Activated naive CD8-positive, alpha-beta T cell treated with anti-CD3 and anti-CD28 coated beads for 36 hours (primary cell): Measurements from ENCODE around the gene PPP3CA. TPM values are rescaled to one million over a fixed set of nuclear protein-coding genes. Genes with fewer than 3 reads are reported as not detected.
"Not testable (repeated sequence)": the region's sequence is repeated elsewhere in the genome, so short reads cannot be mapped to it uniquely, and the experiment has no call there.

Experiments
- DNase-seq: peaks from one replicate; pipeline ENCODE4 v3.0.0; 2021
- H3K27ac Mint-ChIP-seq: one replicate; pipeline ENCODE4 v1.8.0; 2022; ENCODE audit warnings: mild to moderate bottlenecking, moderate library complexity, mixed read lengths
- H3K27me3 Mint-ChIP-seq: one replicate; pipeline ENCODE4 v1.8.0; 2022; ENCODE audit warnings: mild to moderate bottlenecking, mixed read lengths
- H3K36me3 Mint-ChIP-seq: one replicate; pipeline ENCODE4 v1.8.0; 2021; ENCODE audit warnings: mild to moderate bottlenecking, mixed read lengths
- H3K4me1 Mint-ChIP-seq: one replicate; pipeline ENCODE4 v1.8.0; 2021; ENCODE audit warnings: mixed read lengths
- H3K4me3 Mint-ChIP-seq: one replicate; pipeline ENCODE4 v1.8.0; 2022; ENCODE audit warnings: mild to moderate bottlenecking, moderate library complexity, mixed read lengths
- H3K9me3 Mint-ChIP-seq: one replicate; pipeline ENCODE4 v1.8.0; 2022; ENCODE audit warnings: mixed read lengths
- total RNA-seq, 2 experiments: library from RNA; stranded (reverse); gene quantifications; one replicate each; pipeline ENCODE4 v1.2.3, GENCODE V29; 2021

Gene PPP3CA
- total RNA-seq, 2 experiments from 2014 or later, result 14.5 to 16.4 TPM

DNA sequence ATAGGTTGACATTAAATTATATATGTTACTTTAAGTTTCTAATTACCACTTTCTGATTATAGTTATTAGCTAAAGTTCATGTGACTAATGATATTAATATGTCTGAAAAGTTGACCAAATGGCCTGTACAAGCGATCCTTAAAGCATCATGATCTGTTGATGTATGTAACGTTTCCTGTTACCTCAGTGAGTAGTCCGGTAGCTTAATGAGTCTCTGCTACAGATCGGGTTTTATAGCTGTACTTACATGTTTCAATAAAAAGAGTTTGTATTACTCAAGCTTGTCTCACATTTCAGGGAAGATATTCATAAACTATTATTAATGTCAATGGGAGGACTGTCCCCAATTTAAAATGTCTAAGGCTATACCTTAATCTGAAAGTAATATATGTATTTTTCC is 246.3 kb downstream of the PPP3CA start:
- Mint-ChIP-seq H3K4me1 (peaks cover 19% of the 10 kb centered on the region), H3K4me3 (no peak overlapping the region), H3K36me3 (peaks cover 19% of the 10 kb centered on the region), H3K27ac (no peak overlapping the region), H3K9me3 (no peaks in the 10 kb centered on the region), H3K27me3 (no peaks in the 10 kb centered on the region)
- DNase-seq, result no peak

DNA sequence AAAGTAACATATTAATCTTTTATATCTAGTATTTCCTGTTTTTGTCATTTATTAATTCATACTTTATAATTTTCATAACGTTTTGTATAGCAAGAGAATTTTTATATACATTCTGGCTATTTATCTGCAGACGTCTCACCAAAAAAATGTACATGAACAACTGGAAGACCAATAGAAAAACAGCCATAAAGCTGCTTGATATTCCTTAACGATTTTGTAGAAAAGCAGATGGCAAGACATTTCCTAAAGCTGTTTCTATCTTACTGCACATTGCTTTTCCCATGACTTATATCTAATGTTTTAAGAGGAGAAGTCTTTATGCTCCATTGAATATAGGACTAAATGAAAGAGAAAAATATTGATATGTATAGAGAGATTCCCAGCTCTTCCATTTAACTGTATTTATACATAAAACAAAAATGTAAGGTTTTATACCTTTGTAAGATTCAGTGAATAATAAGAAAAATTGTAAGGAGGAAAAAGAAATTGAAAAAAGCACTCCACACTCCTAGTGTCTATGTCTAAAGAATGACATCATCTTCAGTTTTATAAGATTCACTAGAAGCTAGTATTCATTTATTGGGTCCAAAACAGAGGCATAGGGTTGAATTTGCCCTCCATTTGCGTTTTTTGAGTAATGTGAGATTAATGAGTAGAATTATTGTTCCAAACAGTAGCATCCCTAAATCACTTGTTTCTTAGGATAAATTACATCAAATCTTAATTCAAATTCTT is 248.5 kb downstream of the PPP3CA start:
- Mint-ChIP-seq H3K27ac (no peak overlapping the region), H3K4me3 (no peak overlapping the region), H3K4me1 (peaks cover 8% of the 10 kb centered on the region), H3K36me3 (peaks cover 9% of the 10 kb centered on the region), H3K9me3 (peaks cover 1% of the 10 kb centered on the region), H3K27me3 (no peaks in the 10 kb centered on the region)
- no peak for DNase-seq

DNA sequence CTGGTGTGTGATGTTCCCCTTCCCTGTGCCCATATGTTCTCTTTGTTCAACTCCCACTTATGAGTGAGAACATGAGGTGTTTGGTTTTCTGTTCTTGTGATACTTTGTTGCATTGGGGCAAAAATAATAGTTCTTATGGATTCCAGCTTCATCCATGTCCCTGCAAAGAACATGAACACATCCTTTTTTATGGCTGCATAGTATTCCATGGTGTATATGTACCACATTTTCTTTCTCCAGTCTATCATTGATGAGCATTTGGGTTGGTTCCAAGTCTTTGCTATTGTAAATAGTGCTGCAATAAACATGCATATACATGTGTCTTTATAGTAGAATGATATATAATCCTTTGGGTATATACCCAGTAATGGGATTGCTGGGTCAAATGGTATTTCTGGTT is 254.7 kb downstream of the PPP3CA start:
- H3K4me3 Mint-ChIP-seq, H3K9me3 Mint-ChIP-seq, H3K4me1 Mint-ChIP-seq, H3K27ac Mint-ChIP-seq, H3K27me3 Mint-ChIP-seq, DNase-seq: not testable (repeated sequence)
- H3K36me3 Mint-ChIP-seq, result peaks cover 16% of the 10 kb centered on the region

DNA sequence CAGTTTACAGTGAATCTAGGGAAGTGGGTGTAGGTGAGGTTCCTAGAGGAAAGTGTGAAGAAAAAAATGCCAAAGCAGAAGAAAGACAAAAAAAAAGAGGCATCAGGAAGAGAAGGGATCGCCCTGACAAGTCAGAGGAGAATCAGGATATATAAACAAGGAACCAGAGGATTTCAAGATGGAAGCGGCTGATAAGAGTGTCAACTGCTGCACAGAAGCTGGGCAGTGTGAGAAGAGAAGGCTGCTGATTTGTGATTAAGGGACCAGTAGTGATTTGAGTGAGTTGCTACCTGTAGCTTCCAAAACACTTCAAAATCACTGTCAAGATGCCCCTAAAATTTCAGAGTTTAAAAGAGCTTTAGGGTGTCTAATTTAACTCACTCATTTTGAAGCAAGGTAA is 258.2 kb downstream of the PPP3CA start:
- Mint-ChIP-seq H3K9me3 (peaks cover 4% of the 10 kb centered on the region), H3K36me3 (peaks cover 14% of the 10 kb centered on the region), H3K4me1 (peaks cover 2% of the 10 kb centered on the region), H3K27ac (no peak overlapping the region), H3K4me3 (no peak overlapping the region), H3K27me3 (no peaks in the 10 kb centered on the region)
- DNase-seq, result no peak

DNA sequence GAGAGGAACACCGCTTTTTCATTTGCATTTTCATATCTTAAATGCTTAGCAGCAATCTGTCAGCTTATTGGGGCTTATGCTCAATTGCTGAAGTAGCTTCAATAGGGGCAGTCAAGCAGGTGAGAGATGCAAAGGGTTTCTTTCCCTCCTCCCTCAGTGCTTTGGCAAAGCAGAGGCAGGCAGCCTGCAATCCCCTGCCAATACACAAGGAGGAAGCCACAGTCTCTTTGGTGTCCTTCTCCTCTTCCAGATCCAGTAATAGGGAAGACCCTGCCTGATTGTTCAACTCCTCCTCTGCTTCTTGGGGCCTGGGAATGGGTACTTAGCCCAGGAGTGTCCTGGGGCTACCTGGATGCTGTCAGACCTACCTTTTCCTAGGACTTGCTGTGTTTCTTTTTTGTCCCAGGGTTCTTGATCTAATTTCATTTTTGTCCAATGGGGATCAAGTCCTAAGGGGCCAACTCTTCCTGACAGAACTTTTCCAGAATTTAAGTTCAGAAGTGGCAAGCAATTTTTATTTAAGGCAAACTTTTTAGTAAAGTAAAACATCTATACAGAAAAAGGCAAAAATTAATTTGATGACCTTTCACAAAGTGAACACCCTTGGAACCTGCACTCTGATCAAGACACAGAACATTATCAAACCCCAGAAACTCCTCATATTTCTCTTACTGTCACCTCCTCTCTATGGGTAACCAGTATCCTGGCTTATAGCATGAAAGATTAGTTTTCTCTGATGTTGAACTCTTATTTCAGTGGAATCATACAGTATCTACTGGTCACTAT is 260.3 kb downstream of the PPP3CA start:
- Mint-ChIP-seq H3K36me3 (peaks cover 7% of the 10 kb centered on the region), H3K4me3 (no peak overlapping the region), H3K9me3 (no peaks in the 10 kb centered on the region), H3K27me3 (no peaks in the 10 kb centered on the region), H3K27ac (no peak overlapping the region), H3K4me1 (no peaks in the 10 kb centered on the region)
- no peak for DNase-seq

DNA sequence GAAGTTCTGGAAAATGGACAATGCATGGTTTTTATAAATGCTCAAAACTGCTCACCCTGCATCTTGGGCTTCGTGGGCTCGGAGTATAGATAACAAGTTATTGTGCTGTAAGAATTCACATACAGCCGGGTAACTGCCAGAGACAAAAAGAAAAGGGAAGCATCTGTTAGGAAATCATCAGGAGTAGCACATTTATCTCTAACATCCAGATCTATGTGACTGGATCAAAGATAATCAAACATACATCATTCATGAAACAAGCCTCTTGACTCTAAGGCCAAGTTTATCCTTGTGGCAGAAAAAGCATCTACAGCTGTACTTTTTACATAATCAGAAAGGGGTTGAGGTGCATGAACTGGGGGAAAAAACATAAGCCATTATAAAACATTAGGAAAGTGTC is 264.2 kb downstream of the PPP3CA start:
- no peak for DNase-seq
- no peaks in the 10 kb centered on the region for H3K9me3 Mint-ChIP-seq
- peaks cover 11% of the 10 kb centered on the region for H3K36me3 Mint-ChIP-seq
- H3K4me3 Mint-ChIP-seq, result no peak overlapping the region
- peaks cover 3% of the 10 kb centered on the region for H3K4me1 Mint-ChIP-seq
- no peak overlapping the region for H3K27ac Mint-ChIP-seq
- H3K27me3 Mint-ChIP-seq, result no peaks in the 10 kb centered on the region

DNA sequence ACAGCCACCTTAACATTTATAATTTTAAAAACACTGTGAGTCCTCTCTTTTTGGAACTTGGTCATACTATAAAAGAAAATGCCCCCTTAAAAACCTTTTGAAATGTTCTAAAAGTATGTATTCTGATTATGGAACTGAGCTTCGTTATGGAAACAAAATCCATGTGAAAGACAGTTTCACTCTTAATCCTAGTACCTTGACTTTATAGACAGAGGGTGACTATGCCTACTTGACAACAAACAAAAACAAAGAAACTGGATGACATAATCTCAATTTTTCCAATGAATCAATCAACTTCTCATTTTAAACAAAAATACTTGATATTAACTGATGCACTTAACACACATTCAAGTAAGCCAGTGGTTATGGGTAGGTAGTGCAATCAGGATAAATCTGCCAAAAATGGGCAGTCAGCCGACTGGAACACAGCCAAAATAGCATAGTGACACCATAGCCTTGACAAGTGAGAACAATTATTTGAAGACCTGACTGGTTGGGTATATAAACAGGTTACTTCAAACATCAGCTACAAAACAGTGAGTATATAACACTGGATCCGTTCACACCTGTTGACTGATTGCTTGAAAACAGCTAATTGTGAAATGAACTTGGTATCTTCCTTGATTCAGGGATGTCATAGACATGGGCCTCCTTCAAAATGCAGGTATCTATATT is 265.5 kb downstream of the PPP3CA start:
- Mint-ChIP-seq H3K36me3 (peaks cover 11% of the 10 kb centered on the region), H3K27ac (no peak overlapping the region), H3K9me3 (no peaks in the 10 kb centered on the region), H3K27me3 (no peaks in the 10 kb centered on the region), H3K4me1 (peaks cover 3% of the 10 kb centered on the region), H3K4me3 (no peak overlapping the region)
- no peak for DNase-seq

DNA sequence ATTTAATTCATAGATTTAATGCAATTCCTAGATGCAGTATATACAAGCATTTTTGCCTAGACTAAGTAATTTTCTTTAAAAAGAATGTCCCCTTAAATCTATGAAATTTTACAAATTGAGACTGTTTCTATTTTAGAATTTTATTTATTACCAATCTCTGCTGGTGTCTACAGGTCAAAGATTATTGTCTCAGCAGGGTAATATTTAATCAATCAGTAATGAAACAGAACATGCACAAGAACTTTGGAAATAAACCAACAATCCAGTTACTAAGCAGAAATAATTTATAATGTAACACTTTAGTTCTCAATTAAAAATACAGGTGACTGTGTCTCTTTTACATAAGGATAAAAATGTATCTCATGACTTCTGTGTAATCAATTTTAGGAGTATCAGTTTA is 266.2 kb downstream of the PPP3CA start:
- Mint-ChIP-seq H3K4me3 (no peak overlapping the region), H3K27me3 (no peaks in the 10 kb centered on the region)

DNA sequence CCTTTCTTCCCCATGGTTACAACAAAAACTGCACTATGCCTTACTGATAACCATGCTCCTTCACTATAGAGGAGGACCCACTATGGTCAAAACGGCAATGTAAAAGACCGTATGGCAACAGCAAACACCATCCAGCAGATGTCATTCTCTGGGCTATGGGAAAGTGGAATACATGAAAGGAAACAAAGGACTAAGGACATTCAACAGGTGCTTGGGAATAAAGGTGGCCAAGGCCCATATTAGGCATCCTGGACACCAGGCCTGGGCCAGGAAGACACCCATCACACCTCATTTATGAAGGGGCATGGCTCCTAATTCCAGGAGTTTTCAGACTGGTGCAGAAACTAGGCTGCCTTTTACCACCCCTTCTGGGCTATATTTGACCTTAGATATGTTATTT is 268.4 kb downstream of the PPP3CA start:
- Mint-ChIP-seq H3K36me3 (peaks cover 11% of the 10 kb centered on the region), H3K27ac (no peak overlapping the region), H3K27me3 (no peaks in the 10 kb centered on the region), H3K4me3 (no peak overlapping the region), H3K9me3 (no peaks in the 10 kb centered on the region), H3K4me1 (peaks cover 7% of the 10 kb centered on the region)
- DNase-seq, result no peak

More for the DNA sequence above, 266.2 kb downstream of the PPP3CA start:
- DNase-seq, result no peak
- H3K9me3 Mint-ChIP-seq, result no peaks in the 10 kb centered on the region
- H3K36me3 Mint-ChIP-seq, result peaks cover 11% of the 10 kb centered on the region
- peaks cover 3% of the 10 kb centered on the region for H3K4me1 Mint-ChIP-seq
- H3K27ac Mint-ChIP-seq, result no peak overlapping the region

DNA sequence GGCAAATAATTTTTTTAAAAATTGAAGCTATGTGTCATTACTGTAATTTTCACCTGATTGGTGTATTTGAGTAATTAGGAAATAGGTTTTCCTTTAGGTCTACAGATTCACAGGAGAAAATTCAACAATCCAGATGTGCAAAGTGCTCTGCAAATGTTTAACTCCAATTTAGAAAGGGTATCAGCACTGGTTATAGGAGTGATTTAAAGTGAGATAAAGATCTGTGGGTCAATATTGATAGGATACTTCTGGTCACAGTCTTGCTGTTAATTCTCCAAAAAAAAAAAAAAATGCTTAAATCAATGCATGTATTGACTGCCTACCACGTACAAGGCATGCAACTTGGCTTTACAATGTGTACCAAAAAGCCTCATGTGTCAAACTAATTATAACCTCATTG is 271.3 kb downstream of the PPP3CA start:
- Mint-ChIP-seq H3K27me3 (no peaks in the 10 kb centered on the region), H3K4me3 (no peak overlapping the region), H3K4me1 (peaks cover 3% of the 10 kb centered on the region), H3K36me3 (peaks cover 6% of the 10 kb centered on the region), H3K27ac (no peak overlapping the region), H3K9me3 (no peaks in the 10 kb centered on the region)
- DNase-seq, result no peak

DNA sequence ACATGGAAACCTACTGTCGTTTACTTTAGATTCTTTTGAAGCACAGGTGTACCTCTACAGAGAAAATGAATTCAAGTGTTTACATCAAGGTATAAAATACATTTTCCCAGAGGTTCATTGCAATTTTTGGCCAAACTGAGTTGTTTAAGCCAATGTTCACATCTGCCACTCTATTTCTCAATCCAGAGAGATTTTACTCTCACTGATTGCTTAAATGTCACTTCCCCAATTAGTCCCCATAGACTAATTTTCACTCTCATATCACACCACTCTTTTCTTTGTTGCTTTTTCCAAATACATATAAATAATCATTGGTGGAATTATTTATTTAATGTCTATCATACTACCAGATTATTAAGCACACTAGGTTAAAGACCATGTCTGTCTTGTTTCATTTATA is 271.8 kb downstream of the PPP3CA start:
- Mint-ChIP-seq H3K36me3 (peaks cover 3% of the 10 kb centered on the region), H3K9me3 (no peaks in the 10 kb centered on the region), H3K27ac (no peak overlapping the region), H3K4me3 (no peak overlapping the region), H3K27me3 (no peaks in the 10 kb centered on the region), H3K4me1 (peaks cover 3% of the 10 kb centered on the region)
- DNase-seq, result no peak

DNA sequence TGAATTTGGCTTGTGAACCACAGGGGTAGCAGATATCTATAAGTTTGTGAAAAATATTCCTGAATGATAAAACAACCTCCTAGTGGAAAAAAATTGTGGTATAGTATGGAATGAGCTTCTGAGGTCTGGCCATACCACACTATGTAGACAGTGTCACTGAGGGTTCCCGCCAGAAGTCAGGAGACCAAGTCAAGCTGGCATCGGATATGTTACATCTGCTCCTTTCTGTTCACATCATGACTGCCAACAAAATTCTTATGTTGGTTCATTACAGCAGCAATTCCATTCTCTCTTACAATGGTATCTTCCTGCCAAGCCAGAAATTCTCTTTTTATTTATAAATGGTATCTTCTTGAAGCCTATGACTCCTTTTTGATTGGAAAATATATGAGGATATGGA is 273.0 kb downstream of the PPP3CA start:
- H3K27me3 Mint-ChIP-seq, result no peaks in the 10 kb centered on the region

DNA sequence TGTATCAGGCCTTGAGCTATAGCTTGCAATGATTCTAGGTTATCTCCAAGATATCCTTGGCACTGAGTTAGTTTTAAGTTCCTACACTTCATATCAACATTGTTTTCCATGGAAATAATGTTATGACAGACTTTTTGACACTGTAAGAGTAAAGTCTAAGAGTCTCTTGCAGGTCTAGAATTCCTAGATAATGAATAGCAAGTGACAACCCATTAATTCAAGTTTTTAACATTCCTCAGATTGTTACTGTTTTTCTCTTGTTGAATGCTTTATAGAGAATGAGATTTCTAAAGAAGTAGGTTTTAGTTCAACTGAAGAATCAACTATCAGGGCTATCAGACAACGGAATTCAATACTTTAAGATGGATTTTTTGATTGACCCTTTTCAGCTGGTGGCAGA is 276.1 kb downstream of the PPP3CA start:
- Mint-ChIP-seq H3K36me3 (peaks cover 2% of the 10 kb centered on the region), H3K4me1 (peaks cover 3% of the 10 kb centered on the region), H3K4me3 (no peak overlapping the region), H3K27me3 (no peaks in the 10 kb centered on the region), H3K9me3 (no peaks in the 10 kb centered on the region), H3K27ac (no peak overlapping the region)
- no peak for DNase-seq

More for the DNA sequence above, 273.0 kb downstream of the PPP3CA start:
- DNase-seq, result no peak
- H3K4me1 Mint-ChIP-seq, result peaks cover 3% of the 10 kb centered on the region
- H3K4me3 Mint-ChIP-seq, result no peak overlapping the region
- no peak overlapping the region for H3K27ac Mint-ChIP-seq
- H3K9me3 Mint-ChIP-seq, result no peaks in the 10 kb centered on the region
- H3K36me3 Mint-ChIP-seq, result peaks cover 2% of the 10 kb centered on the region

DNA sequence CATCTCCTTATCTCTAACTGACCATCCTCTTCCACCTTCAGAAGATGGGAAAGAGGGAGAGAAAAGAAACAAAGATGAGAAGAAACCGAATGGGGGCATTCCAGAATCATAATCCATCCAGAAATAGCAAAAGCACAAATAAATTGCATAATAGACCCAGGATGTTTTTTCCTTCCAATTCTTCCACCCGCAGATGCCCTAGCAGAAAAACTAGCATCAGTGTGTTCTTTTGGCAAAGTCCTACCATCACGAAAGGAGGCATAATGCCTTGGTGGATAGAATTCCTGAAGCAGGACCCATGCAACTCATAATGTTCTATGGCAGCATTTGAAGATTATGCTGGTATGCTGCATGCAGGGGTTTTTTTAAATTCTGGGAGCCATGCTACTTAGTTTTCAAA is 279.2 kb downstream of the PPP3CA start:
- Mint-ChIP-seq H3K9me3 (no peaks in the 10 kb centered on the region), H3K27ac (no peak overlapping the region), H3K4me1 (no peaks in the 10 kb centered on the region), H3K27me3 (no peaks in the 10 kb centered on the region), H3K4me3 (no peak overlapping the region), H3K36me3 (peaks cover 3% of the 10 kb centered on the region)
- no peak for DNase-seq

DNA sequence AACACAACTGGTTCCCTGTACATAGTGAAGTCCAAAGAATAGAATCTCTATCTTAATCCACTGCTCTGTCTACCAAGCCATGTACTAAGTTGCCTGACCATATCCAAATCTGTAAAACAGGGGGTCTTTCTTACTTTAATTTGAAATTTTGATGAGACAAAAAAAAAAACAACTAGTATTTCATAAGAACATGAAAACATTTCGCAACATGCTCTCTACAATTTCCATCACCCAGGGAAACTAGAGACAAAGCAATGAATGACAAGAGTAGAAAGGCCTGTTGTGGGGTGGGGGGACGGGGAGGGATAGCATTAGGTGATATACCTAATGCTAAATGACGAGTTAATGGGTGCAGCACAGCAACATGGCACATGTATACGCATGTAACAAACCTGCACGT is 279.9 kb downstream of the PPP3CA start:
- Mint-ChIP-seq H3K27me3 (no peaks in the 10 kb centered on the region), H3K4me3 (no peak overlapping the region), H3K36me3 (peaks cover 4% of the 10 kb centered on the region), H3K27ac (no peak overlapping the region), H3K9me3 (no peaks in the 10 kb centered on the region), H3K4me1 (no peaks in the 10 kb centered on the region)
- DNase-seq, result no peak
